ENCODE measurements around the gene KIF1B. TPM values are rescaled to one million over a fixed set of nuclear protein-coding genes. Genes with fewer than 3 reads are reported as not detected.

KIF1B gene
- total RNA-seq, 1 donor from 2014 or later, result 7.2 TPM

GRCh38 chr1:10283318-10283984, 73.1 kb downstream of the KIF1B start:
- TF ChIP-seq CTCF (IDR thresholded peaks at IDR 0.05), result no peak
- ChIA-PET CTCF (no interaction called here), POLR2A (no interaction called here)
- Mint-ChIP-seq H3K27ac (no peak overlapping the region), H3K4me1 (no peaks in the 10 kb centered on the region), H3K36me3 (ENCODE audit: low read depth) (peaks cover 26% of the 10 kb centered on the region), H3K9me3 (no peaks in the 10 kb centered on the region), H3K4me3 (no peak overlapping the region), H3K27me3 (no peaks in the 10 kb centered on the region)
- intact Hi-C loops (cut with micrococcal nuclease), result no loop called here
- no peak for ATAC-seq (ENCODE audit: low read depth)
- no peak for DNase-seq

- DNase-seq (no peak), ATAC-seq (ENCODE audit: low read depth) (no peak)
- Mint-ChIP-seq H3K4me3 (no peak overlapping the region), H3K9me3 (no peaks in the 10 kb centered on the region), H3K27me3 (no peaks in the 10 kb centered on the region), H3K36me3 (ENCODE audit: low read depth) (peaks cover 15% of the 10 kb centered on the region), H3K4me1 (no peaks in the 10 kb centered on the region), H3K27ac (no peak overlapping the region)
- ChIA-PET CTCF (no interaction called here), POLR2A (interaction anchor here (0.7 kb wide), 1 partner anchor 14 kb away, joined by 3 read pairs; no protein-coding TSS in a partner anchor)
- no peak for TF ChIP-seq CTCF (IDR thresholded peaks at IDR 0.05)
- intact Hi-C loops (cut with micrococcal nuclease), result no loop called here
Observed at GRCh38 chr1:10286244-10286643, 75.9 kb downstream of the KIF1B start.

- H3K4me3 Mint-ChIP-seq, result no peak overlapping the region
- H3K27me3 Mint-ChIP-seq, result no peaks in the 10 kb centered on the region
Observed at GRCh38 chr1:10287023-10287645, 76.8 kb downstream of the KIF1B start.

GRCh38 chr1:10288029-10288615, 77.8 kb downstream of the KIF1B start:
- Mint-ChIP-seq H3K27me3 (no peaks in the 10 kb centered on the region), H3K4me3 (no peak overlapping the region), H3K36me3 (ENCODE audit: low read depth) (peaks cover 20% of the 10 kb centered on the region), H3K27ac (no peak overlapping the region), H3K4me1 (no peaks in the 10 kb centered on the region), H3K9me3 (no peaks in the 10 kb centered on the region)
- ATAC-seq (ENCODE audit: low read depth) (no peak), DNase-seq (no peak)
- POLR2A ChIA-PET, result no interaction called here
- CTCF ChIA-PET, result no interaction called here
- intact Hi-C loops (cut with micrococcal nuclease), result no loop called here
- TF ChIP-seq CTCF (IDR thresholded peaks at IDR 0.05), result no peak

More at GRCh38 chr1:10287023-10287645, 76.8 kb downstream of the KIF1B start:
- no peak for DNase-seq
- H3K4me1 Mint-ChIP-seq, result no peaks in the 10 kb centered on the region
- no peak for TF ChIP-seq CTCF (IDR thresholded peaks at IDR 0.05)
- intact Hi-C loops (cut with micrococcal nuclease), result no loop called here
- CTCF ChIA-PET, result no interaction called here
- H3K9me3 Mint-ChIP-seq, result no peaks in the 10 kb centered on the region
- H3K36me3 Mint-ChIP-seq (ENCODE audit: low read depth), result peaks cover 17% of the 10 kb centered on the region
- no peak overlapping the region for H3K27ac Mint-ChIP-seq
- ATAC-seq (ENCODE audit: low read depth), result no peak
- POLR2A ChIA-PET, result no interaction called here

GRCh38 chr1:10291705-10292104, 81.3 kb downstream of the KIF1B start:
- Mint-ChIP-seq H3K27ac (no peak overlapping the region), H3K4me1 (no peaks in the 10 kb centered on the region), H3K9me3 (no peaks in the 10 kb centered on the region), H3K27me3 (no peaks in the 10 kb centered on the region), H3K36me3 (ENCODE audit: low read depth) (peaks cover 33% of the 10 kb centered on the region), H3K4me3 (no peak overlapping the region)
- ATAC-seq (ENCODE audit: low read depth), result no peak
- no peak for TF ChIP-seq CTCF (IDR thresholded peaks at IDR 0.05)
- CTCF ChIA-PET, result no interaction called here
- POLR2A ChIA-PET, result no interaction called here
- intact Hi-C loops (cut with micrococcal nuclease), result no loop called here
- no peak for DNase-seq

Data from activated B cell treated with CpG ODN at 0.5 μM for 24 hours (primary cell).